NCI-H510A treated with DMSO at 0.1 percent for 48 hours (cell line): ENCODE data around the gene FLYWCH1.
"Not testable (repeated sequence)": the region's sequence is repeated elsewhere in the genome, so short reads cannot be mapped to it uniquely, and the experiment has no call there.

Experiments used
- DNase-seq: peaks from one replicate; lab custom pipeline; 2025; lab: John Stamatoyannopoulos, UW

The FLYWCH1 gene

DNA sequence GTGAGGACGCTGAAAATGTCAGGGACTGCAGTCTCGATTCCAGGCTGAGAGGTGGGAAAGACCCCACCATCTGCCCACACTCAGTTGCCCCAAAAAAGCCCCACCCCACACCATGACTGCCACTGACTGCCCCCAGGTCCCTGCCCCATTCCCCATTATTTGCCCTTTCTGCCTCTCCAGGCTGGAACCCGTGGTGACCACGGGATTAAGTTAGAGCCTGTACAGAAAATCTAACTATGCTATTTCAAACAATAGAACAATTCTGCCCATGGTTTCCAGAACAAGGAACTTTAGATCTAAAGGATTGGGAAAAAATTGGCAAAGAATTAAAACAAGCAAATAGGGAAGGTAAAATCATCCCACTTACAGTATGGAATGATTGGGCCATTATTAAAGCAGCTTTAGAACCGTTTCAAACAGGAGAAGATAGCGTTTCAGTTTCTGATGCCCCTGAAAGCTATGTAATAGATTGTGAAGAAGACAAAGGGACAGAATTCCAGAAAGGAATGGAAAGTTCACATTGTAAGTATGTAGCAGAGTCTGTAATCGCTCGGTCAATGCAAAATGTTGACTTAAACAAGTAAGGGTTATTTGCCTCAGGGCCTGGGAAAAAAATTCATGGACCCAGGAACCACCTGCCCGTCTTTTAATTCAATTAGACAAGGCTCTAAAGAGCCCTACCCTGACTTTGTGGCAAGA is 14.4 kb downstream of the FLYWCH1 start:
- DNase-seq, result no peak

DNA sequence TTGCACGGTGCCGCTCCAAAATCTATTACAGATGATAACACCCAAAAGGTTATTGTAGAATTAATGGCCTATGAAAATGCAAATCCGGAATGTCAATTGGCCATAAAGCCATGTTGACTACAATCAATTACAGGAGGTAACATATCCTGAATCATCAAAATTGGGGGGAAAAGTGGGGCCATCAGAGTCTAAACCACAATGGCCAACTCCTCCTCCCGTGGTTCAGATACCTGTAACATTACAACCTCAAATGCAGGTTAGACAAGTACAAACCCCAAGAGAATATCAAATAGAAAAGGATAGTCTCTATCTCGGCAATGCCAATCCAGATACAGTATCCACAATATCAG is 14.9 kb downstream of the FLYWCH1 start:
- DNase-seq, result no peak

DNA sequence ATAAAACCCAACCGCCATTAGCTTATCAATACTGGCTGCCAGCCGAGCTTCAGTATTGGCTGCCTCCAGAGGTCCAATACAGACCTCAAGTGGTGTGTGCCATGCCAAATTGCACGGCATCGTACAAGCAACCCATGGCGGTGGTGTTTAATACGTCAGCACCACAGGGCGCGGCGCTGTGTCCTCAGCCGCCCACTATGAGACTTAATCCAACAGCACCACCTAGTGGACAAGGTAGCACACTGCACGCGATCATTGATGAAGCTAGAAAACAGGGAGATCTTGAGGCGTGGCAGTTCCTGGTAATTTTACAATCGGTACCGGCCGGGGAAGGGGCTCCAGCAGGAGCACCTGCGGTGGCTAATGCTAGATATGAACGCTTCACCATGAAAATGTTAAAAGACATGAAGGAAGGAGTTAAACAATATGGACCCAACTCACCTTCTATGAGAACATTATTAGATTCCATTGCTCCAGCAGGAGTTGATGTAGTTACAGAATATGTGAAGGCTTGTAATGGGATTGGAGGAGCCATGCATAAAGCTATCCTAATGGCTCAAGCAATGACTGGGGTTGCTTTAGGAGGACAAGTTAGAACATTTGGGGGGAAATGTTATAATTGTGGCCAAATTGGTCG is 15.4 kb downstream of the FLYWCH1 start:
- DNase-seq, result peak; percentile 49

DNA sequence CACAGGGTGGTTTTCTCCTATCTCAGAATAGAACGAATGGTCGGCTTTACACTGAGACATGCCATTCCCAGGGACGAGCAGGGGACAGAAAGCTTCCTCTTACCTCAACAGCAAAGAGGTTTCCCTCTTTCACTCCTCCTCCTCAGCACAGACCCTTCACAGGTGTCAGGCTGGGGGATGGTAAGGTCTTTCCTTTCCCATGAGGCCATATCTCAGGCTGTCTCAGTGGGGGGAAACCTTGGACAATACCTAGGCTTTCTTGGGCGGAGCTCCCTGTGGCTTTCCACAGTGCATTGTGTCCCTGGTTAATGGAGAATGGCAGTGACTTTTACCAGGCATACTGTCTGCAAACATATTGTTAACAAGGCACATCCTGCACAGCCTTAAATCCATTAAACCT is 16.4 kb downstream of the FLYWCH1 start:
- not testable (repeated sequence) for DNase-seq

GRCh38 chr16:2928796-2929195 is 17.1 kb downstream of the FLYWCH1 start:
- no peak for DNase-seq

GRCh38 chr16:2929693-2930092 is 18.0 kb downstream of the FLYWCH1 start:
- no peak for DNase-seq

GRCh38 chr16:2930236-2930635 is 18.5 kb downstream of the FLYWCH1 start:
- no peak for DNase-seq

DNA sequence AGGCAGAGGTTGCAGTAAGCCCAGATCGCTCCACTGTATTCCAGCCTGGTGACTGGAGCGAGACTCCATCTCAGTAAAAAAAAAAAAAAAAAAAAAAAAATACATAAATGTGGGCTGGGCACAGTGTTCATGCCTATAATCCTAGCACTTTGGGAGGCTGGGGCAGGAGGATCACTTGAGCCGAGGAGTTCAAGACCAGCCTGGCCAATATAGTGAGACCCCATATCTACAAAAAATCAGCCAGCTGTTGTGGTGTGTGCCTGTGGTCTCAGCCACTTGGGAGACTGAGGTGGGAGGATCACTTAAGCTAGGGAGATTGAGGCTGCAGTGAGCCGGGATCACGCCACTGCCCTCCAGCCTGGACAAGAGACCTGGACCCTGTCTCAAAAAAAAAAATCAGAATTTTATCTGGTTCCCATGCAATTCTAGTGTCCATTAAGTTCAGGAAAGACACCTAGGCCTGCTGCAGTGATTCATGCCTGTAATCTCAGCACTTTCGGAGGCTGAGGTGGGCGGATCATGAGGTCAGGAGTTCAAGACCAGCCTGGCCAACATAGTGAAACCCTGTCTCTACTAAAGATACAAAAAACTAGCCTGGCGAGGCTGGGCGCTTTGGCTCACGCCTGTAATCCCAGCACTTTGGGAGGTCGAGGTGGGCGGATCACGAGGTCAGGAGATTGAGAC is 19.6 kb downstream of the FLYWCH1 start:
- DNase-seq, result not testable (repeated sequence)

DNA sequence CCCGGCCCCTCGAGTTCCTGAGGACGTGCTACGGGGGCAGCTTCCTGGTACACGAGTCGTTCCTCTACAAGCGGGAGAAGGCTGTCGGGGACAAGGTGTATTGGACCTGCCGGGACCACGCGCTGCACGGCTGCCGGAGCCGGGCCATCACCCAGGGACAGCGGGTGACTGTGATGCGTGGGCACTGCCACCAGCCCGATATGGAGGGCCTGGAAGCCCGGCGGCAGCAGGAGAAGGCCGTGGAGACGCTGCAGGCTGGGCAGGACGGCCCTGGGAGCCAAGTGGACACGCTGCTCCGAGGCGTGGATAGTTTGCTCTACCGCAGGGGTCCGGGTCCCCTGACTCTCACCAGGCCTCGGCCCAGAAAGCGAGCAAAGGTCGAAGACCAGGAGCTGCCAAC is 21.4 kb downstream of the FLYWCH1 start:
- DNase-seq, result no peak

- DNase-seq, result no peak
Measured at GRCh38 chr16:2933701-2934100, 22.0 kb downstream of the FLYWCH1 start.

GRCh38 chr16:2934450-2934849 is 22.7 kb downstream of the FLYWCH1 start:
- DNase-seq, result no peak

- DNase-seq, result no peak
Measured at GRCh38 chr16:2936436-2937011, 24.8 kb downstream of the FLYWCH1 start.

DNA sequence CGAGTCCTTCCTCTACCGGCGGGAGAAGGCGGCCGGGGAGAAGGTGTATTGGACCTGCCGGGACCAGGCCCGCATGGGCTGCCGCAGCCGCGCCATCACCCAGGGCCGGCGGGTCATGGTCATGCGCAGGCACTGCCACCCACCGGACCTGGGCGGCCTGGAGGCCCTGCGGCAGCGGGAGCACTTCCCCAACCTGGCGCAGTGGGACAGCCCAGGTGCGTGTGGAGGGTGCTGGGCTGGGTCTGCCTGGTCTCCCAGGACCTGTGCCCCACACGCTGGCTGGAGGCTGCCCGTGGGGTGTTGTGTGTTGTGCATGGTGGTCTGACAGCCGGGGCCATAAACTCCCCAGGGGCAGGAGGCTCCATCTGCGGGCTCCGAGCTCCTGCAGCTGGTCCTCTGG is 25.4 kb downstream of the FLYWCH1 start:
- no peak for DNase-seq

- DNase-seq, result no peak
Measured at GRCh38 chr16:2938206-2938605, 26.5 kb downstream of the FLYWCH1 start.

GRCh38 chr16:2939968-2940367 is 28.2 kb downstream of the FLYWCH1 start:
- no peak for DNase-seq

DNA sequence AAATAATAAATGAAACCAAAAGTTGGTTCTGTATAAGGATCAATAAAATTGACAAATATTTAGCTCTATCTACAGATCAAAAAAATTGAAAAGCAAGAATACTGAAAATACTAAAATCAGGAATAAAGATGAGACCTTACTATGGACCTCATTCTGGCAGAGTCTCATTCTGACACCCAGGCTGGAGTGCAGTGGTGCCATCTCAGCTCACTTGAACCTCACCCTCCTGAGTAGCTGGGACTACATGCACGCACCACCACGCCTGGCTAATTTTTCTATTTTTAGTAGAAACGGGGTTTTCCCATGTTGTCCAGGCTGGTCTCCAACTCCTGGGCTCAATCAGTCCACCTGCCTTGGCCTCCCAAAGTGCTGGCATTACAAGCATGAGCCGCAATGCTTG is 30.3 kb downstream of the FLYWCH1 start:
- no peak for DNase-seq

DNA sequence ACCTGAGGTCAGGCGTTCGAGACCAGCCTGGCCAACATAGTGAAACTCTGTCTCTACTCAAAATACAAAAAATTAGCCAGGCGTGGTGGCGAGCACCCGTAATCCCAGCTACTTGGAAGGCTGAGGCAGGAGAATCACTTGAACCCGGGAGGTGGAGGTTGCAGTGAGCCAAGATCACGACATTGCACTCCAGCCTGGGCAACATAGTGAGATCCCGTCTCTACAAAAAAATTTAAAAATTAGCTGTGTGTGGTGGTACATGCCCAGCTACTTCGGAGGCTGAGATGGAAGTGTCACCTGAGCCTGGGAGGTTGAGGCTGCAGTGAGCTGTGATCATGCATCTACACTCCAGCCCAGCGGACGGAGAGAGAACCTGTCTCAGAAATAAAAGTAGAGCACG is 32.0 kb downstream of the FLYWCH1 start:
- DNase-seq, result not testable (repeated sequence)

DNA sequence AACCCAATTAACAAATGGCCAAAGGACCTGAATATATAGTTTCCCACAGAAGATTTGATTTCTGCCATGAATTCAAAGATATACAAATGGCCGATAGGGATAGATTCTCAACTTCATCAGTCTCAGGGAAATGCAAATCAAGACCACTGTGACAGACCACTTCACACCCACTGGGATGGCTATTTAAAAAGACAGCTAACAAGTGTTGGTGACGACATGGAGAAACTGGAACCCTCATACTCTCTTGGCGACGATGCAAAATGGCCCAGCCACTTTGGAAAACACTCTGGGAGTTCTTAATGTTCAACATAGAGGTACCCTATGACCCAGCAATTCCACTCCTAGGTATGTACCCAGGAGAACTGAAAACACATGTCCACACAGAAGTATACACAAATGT is 34.9 kb downstream of the FLYWCH1 start:
- no peak for DNase-seq

GRCh38 chr16:2948807-2949704 is 37.3 kb downstream of the FLYWCH1 start:
- DNase-seq, result no peak

- no peak for DNase-seq
Measured at GRCh38 chr16:2949705-2950352, 38.1 kb downstream of the FLYWCH1 start.

GRCh38 chr16:2950353-2950724 is 38.6 kb downstream of the FLYWCH1 start:
- DNase-seq, result no peak

GRCh38 chr16:2950773-2951172 is 39.0 kb downstream of the FLYWCH1 start:
- no peak for DNase-seq
